HEK293 (cell line): ENCODE data around the gene COL9A3.

Experiments
- CTCF ChIP-seq: fragments of 450-650 bp; formaldehyde crosslinking; IDR thresholded peaks from 2 replicates; pipeline ENCODE4 v1.5.1; 2016; ENCODE audit warnings: missing biosample characterization, missing genetic modification characterization
- ZNF785 ChIP-seq: fragments of 450-650 bp; formaldehyde crosslinking; IDR thresholded peaks from 2 replicates; pipeline ENCODE4 v1.5.1; 2016; ENCODE audit warnings: missing biosample characterization, missing genetic modification characterization

- TF ChIP-seq CTCF (tag by site-specific recombination) = no peak
- TF ChIP-seq ZNF785 (tag by site-specific recombination) = no peak
Observed at GRCh38 chr20:62779417-62779685, 37.5 kb upstream of the COL9A3 start.
